Eye (tissue), 1 donor: ENCODE data around the gene ARRDC3.

Experiments
- DNase-seq: peaks from one replicate; pipeline ENCODE4 v3.0.0-alpha.2; 2015

ARRDC3 gene

DNA sequence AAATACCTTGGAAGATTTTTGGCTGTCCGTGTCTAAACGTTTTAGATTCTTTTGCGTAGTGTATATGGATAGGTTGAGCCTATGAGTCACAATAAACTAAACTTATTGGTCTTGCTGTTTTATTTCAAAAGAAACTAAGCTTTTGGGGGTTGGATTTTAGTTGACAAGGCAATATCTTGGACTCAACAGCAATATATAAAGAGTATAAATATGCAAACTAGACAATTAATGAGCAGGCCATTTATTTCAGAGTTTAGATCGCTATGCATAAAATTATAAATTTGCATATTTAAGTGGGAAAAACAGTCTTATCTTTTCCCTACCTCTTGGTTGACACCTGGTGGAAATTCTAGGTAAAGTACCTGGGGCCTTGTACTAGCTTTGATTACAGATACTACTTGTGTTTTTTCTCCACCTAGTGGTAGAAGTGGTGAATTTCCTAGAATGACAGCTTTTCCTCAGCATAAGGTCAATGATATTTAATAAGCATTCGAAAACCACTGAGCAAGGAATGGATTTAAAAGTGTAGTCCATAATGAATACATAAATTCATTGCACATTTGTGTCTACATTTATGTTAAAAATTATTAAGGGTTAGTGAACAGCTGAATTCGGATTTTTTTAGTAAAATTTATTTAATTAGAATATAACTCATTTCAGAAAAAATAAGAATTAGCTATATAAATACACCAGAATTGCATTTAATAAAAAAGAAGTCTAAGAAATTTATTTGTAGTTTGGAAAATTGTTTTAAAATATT is 1.7 kb upstream of the ARRDC3 start:
- DNase-seq: peak; percentile 96

DNA sequence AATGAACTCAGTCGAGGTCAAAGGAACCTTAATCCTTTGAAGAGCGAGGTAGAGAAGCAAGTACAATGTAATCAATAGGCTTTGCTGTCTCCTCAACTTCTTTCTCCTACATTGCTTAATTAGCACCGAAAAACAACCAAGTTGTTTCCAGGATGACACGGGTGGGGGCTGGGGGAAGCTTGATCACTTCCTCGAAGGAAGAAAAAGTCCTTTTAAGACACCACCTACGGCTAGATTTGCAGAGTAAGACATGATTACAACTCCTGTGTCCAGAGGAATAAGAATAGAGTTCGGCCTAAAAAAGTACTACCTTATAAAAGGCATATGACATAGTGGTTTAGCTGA is 811 bp upstream of the ARRDC3 start:
- DNase-seq: no peak

DNA sequence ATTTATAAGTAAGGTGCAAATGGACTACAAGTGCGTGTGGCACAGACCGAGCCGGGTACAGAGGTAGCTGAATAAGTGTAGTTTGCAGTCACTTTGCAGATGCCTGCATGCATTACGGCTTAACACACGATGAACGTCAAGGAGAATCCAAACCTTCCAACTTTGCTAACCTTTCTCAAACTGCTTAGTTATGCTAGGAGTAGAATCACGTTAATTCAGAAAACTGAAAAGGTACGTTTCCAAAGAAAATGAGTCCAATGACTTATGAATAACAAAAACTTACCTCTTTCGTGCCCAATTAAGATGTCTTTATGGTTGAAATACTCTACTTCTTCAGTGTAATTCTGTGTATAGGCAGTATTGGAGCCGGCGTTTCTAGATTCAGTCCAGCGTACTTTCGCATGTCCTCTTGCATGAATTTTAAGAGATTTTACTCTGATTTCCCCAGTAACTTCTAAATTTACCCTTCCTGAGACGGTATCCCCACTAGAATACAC is 539 bp downstream of the ARRDC3 start:
- DNase-seq: peak; percentile 91

DNA sequence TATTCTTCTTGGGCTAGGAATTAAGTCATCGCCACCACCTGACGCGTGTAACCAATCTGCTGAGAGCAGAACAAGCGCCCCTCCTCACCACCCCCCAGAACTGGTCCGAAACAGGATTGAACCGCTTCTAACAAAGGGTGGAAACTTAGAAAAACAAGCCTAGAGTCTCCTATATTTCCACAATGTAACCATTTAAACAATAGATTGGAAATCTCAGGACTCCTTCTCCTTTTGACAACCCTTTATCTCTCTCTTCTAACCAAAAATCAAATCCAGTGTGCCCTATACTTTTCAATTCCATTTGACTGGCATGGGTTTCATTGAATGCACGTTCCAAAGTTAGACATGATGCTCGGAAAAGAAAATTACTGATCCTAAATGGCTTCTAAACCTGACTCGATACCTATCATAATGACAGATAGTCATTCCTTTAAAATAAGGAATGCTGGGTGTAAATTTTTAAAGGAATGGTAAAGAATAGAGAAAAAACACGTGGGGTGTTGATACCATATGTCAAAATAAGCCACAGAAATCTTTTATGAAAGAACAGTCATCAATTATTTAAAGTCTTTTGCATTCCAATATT is 1.2 kb downstream of the ARRDC3 start:
- DNase-seq: peak; percentile 97

DNA sequence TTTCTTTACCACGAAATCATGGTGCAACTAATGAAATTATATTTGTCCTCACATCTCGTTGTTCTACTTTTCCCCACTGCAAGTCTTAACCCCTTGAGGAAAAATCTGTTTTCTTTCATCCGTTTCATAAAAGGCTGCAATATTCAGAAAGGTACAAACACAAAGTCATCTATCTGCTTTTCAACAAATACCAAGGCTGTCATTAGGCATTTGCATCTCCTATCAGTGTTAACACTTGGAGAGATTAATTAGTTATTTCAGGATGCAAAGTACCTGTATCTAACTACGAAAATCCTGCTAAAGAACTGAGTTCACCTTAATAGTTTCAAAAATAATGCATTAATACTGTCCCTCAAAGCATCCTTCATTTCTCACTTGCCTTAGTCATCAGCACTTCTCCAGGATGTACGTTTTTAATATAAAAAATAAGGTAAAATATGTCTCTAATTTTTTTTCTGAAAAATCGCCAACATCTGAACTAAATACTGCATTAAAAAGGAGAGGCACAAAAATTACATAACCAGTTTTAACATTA is 1.8 kb downstream of the ARRDC3 start:
- DNase-seq: no peak

DNA sequence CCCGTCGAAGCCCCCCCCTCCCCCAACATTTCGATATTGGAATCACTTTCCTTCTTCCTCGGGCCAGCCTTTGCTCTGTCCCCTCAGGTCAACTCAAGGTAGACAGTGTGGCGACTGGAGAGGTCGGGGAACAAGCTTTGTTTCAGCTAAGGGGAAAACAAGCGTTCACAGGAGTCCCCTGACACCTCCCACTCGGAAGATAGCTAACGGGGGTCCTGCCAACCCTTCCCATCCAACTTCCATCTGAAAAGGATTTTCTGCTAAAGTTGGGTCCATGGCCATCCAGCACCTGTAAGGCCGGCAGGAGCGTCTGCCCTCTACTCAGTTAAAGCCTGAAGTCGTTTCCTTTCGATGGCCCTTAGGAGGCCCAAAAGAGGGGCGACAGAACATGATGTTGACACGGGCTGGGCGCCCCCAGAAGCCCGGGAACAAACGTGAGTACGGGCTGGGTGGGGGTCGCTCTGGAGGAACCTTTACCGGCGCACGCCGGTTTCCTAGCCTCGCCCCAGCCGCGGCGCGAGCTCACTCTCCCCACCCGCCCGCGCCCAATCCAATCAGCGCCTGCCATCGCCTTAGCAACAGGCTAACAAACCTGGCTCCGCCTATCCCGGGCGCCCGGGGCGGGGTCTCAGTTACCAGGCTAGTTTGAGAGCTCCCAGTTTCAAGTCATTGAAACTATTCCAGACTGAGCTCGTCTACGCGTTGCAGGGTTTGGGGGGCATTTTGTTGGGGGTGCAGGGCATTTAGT is 2.5 kb downstream of the ARRDC3 start:
- DNase-seq: peak; percentile 99

DNA sequence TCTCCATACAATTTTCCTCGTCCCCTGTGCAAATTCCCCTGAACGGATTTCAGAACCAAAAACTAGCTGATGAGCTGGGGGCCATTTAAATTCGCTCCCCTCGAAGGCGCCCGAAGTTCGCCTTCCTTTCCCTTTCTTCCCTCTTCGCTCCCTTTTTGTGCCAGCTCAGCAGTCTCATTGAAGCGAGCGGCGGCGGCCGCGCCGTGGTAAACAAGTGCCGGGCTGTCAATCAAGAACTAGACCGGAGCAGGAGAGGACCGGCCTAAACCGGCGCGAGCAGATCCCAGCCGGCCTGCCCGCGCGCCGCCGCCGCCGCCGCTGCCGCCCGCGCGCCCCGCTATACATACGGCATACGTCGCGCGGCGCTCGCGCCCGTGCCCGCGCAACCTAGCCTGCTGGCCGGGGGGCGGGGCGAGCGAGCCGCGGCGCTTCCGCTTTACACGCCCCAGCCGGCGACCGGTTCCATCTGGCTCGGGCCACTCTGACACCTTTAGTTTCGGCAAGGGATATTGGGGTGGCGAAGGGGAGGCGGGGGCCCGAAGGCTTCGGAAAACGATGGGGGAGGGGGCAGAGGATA is 3.1 kb downstream of the ARRDC3 start:
- peak; percentile 97 for DNase-seq

DNA sequence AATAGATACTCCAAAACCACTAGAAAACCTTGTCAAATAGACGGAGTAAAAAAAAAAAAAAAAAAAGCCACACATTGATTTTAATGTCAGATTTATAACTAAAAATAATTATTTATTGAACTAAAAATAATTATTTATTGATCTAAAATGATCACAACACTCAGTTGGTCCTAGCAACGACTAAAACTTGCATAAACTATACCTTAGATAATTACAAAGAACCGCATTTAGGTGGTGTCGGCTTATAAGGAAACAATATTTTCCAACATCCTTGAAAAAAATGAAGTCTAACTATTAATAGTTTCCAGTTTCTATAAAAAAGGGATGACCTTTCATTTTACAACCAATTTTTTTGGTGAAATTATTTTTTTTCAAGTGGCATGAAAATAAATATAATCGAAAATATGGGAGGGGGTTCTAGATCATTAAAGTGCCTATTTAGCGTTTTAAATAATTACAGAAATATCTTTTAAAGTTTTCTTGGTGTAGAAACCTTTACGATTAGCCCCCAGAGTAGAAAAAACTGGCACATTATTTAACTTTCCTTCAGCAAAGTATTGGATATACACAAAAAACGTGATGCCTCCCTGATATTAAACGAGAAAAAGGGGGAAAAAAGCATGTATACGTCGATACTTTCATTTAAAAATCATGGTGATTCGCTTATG is 3.7 kb downstream of the ARRDC3 start:
- no peak for DNase-seq

DNA sequence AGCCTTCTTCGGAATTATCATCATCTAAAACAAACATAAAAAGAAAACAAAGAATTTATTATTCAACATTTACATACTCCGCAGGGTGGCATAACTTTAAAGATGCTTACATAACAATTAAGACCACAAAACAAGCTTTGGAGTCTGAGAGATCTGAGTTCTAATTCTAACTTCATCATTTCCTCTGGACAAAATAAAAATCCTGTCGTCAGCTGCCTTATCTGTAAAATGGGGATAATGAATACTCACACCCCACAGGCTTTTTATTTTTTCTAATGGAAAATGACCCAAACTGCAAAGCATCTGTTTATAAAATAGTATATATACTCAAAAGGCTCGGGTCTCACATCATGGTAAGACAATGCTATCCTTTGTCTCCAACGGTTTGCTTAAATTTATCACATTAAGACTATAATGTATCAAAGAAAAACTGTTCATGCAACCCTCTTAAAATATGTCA is 4.3 kb downstream of the ARRDC3 start:
- DNase-seq: peak; percentile 80

DNA sequence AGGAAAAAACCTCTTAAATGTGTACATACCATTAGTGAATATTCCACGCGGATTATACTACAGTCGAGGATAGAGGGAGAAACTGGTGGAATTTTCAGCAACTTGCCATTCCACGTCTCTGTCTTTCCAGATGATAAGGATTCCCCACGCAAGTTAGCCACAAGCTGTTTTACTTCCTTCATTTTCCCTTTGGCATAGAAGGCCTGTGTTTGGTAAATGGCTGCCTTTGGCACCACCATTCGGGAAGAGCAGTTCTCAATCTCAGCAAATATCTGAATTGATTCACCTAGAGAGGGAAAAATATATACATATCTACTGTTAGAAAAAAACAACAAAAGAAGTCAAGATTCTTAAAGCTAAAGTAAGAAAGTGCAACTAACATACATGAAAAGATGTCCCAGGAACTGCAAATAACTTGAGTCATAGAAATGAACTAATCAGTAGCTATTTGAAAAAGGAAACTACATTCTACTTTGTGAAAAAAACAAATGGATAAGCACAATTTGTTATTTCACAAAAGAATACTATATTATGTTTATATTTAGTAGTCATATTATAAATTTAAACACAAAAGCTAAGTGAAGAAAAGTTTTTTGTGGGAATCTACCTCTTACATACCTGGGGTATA is 8.1 kb downstream of the ARRDC3 start:
- no peak for DNase-seq

DNA sequence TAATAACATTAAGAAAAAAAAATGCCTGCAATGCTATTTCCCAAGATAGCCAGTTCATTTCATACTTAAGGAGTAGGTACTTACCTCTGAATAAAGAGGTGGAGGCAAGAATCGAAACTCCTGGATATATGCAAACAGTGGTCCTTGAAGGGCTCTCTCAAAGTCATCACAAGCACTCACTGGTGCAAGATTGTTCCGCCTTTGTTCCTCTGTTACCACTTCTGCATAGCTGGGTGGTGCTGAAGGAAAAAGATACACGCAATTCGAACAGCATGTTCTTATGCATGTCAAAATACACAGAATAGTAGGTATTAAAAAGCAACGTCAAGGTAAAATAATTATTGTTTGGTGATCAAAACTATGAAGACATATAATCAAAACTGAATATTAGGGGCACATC is 9.5 kb downstream of the ARRDC3 start:
- DNase-seq: no peak

DNA sequence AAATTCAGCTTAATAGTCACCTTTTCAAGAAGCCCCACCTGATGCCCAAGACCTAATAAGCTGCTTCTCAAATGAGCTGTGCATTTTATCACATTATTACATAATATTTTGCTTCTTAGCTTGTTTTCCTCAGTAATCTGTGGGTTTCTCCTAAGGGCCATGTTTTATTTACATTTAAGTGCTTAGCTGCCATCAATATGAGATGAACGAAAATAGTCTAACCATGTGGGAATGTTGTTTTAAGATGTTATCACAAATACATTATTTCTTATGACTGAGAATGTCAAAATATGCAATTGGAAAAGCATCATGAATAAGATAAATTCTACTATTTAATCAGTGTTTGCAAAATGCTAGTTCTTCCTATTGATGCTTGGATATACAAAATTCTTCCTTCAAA is 10.1 kb downstream of the ARRDC3 start:
- DNase-seq: no peak

DNA sequence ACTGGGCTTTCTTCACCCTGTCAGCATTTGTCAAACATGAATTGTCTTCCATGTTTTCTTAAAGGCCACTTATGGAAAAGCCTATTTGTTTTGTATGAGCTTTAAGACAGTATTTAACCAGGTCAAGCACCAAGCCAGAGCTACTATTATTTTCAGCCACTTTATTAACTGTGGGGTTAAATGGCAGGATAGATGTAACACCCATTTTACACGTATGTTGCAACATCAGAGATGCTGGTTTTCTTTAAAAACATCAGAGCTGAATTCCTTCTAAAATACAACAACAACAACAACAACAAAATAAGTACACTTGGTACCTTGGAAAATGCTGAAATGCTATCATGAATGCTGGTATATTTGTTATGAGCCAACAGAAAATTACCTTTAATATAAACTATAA is 13.6 kb downstream of the ARRDC3 start:
- DNase-seq: no peak

DNA sequence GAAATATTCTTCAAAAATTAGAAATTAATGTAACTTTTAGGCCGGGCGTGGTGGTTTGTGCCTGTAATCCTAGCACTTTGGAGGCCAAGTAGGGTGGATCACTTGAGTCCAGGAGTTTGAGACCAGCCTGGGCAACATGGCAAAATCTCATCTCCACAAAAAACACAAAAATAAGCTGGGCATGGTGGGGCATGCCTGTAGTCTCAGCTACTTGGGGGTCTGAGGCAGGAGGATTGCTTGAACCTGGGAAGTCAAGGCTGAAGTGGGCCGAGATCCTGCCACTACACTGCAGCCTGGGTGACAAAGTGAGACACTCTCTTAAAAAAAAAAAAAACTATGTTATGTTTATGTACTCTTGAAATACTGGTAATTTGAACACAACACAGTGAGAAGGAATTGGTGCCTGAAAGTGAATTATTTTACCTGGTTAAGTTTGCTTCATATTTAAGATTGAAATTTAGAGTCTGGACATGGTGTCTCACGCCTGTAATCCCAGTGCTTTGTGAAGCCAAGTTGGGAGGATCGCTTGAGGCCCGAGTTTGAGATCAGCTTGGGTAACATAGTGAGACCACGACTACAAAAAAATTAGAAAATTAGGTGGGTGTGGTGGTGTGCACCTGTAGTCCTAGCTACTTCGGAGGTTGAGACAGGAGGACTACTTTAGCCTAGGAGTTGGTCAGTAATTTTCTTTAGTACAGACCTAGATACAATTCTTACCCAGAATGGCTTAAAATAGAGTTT is 15.0 kb downstream of the ARRDC3 start:
- DNase-seq: no peak

DNA sequence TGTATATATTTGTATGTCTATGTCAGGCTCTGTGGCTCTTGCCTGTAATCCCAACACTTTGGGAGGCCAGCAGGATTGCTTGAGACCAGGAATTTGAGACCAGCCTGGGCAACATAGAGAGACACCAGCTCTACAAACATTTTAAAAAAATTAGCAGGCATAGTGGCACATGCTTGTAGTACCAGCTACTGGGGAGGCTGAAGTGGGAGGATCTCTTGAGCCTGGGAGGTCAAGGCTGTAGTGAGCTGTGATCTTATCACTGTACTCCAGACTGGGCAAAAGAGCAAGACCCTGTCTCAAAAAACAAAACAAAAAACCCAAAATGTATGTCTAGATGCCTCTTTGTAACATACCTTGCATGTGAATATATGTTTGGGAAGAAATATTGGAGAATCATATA is 15.8 kb downstream of the ARRDC3 start:
- no peak for DNase-seq

DNA sequence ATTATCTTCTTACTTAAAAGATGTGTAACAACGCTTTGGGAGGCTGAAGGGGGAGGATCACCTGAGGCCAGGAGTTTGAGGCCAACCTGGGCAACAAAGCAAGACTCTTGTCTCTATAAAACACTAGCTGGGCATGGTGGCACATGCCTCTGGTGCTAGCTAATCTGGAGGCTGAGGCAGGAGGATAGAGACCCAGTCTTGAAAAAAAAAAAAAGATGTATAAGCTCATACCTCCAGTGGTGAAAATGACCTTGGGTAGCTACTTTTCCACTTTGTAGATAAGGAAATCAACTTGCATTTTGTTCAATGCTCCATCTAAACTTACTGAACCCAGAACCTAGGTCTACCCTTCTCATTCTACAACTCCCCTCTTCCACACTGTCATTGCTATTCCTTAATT is 16.6 kb downstream of the ARRDC3 start:
- DNase-seq: no peak

DNA sequence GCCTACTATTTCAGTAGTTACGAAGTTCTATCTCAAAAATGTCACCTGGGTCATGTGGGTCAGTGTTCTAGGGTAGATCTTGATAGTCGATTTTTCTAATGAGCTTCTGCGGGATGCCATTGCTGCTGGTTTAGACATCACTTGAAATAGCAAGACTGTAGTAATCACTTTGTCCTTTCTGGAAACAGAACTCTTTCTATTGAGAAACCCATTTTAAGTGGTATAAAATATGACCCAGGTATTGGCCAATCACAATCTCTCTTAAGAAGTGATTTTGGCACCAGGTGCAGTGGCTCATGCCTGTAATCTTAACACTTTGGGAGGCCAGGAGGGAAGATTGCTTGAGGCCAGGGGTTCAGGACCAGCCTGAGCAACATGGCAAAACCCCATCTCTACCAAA is 17.6 kb downstream of the ARRDC3 start:
- DNase-seq: no peak

DNA sequence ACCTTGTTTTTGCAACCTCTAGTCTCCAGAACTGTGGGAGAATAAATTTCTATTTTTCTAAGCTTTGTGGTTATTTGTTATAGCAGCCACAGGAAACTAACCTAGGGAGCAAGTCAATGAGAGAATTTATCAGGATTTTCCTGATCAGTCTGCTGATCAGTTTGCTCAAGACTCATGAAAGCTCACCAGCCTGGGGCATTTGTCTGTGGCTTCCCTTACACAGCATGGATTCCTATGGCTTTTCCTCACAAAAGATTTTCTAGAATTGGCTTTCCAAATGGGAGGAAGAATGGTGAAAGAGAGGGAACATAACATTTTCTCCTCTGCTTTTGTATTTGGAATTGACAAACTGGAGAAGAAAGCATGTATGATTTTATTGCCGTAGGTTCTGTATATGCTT is 20.2 kb downstream of the ARRDC3 start:
- DNase-seq: no peak

DNA sequence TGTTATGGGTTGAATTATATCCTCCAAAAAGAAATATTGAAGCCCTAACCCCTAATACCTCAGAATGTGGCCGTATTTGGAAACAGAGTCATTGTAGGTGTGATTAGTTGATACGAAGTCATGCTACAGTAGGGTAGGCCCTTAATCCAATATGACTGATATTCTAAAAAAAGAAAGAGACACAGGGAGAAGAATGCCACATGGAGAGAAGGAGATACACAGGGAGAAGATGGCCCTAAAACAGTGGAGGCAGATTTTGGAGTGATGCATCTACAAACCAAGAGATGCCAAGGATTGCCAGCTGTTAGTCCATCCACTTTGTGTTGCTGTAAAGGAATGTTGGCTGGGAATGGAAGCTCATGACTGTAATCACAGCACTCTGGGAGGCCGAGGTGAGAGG is 21.3 kb downstream of the ARRDC3 start:
- DNase-seq: no peak

DNA sequence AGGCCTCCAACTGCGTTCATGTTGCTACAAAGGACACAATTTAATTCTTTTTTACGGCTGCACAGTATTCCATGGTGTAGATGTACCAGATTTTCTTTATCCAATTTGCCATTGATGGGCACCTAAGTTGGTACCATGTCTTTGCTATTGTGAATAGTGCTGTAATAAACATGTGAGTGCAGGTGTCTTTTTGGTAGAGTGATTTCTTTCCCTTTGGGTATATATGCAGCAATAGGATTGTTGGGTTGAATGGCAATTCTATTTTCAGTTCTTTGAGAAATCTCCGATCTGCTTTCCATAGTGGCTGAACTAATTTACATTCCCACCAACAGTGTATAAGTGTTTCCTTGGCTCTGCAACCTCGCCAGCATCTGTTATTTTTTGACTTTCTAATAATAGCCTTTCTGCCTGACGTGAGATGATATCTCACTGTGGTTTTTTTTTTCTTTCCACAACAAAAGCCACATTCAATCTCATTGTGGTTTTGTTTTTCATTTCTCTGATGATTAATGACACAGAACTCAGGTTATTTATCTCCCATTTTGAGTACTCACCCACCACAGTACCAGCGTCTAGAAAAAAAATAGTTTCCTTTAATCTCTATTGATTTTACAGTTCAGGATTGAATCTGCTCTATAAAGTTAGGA is 21.9 kb downstream of the ARRDC3 start:
- no peak for DNase-seq
